Pancreas (tissue), 10 donors: ENCODE data around the gene RAB40C. TPM values are rescaled to one million over a fixed set of nuclear protein-coding genes. Genes with fewer than 3 reads are reported as not detected.

ENCODE experiments used
- ATAC-seq, 4 donors: fragments of 200-7000 bp; cut with Tn5 transposase; one replicate each; pipeline versions ENCODE4 v1.8.0 to v1.9.1; 2020; ENCODE audit warnings: mild to moderate bottlenecking in 4 of 4, moderate library complexity in 4 of 4
- DNase-seq, 6 donors: peaks; one replicate each; pipeline ENCODE4 v3.0.0-alpha.2; 2020
- FAIRE-seq: peaks from 2 replicates; lab custom pipeline; 2012; peaks lifted over from hg19 to GRCh38; lab: Jason Lieb, UNC
- H3K27ac ChIP-seq, 4 donors: fragments of 200-600 bp; sonication (generic); 1 replicate in 3 of 4; 2 replicates in 1 of 4; pipeline versions ENCODE4 v1.5.0 to v1.8.0; 2020
- H3K27me3 ChIP-seq, 4 donors: fragments of 200-600 bp; one replicate each; pipeline ENCODE4 v1.8.0; 2021
- H3K36me3 ChIP-seq, 3 donors: fragments of 200-600 bp; sonication (generic) in 1 of 3; one replicate each; pipeline versions ENCODE4 v1.5.0 to v1.8.0; 2020 to 2021
- H3K4me1 ChIP-seq, 3 donors: fragments of 200-600 bp; one replicate each; pipeline ENCODE4 v1.8.0; 2021
- H3K4me3 ChIP-seq, 4 donors: fragments of 200-600 bp; sonication (generic) in 2 of 4; one replicate each; pipeline versions ENCODE4 v1.5.0 to v1.8.0; 2020 to 2021
- H3K9me3 ChIP-seq, 4 donors: fragments of 200-600 bp; one replicate each; pipeline ENCODE4 v1.8.0; 2021
- WGBS, 2 donors: extraction: QIAGEN DNeasy Blood & Tissue Kit; methylation state at CpG; one replicate each; pipeline ENCODE4 v1.1.7; 2013; 5-methylcytosine and 5-hydroxymethylcytosine counted together
- intact Hi-C, 3 donors: fragments of 100-400 bp; cut with DNase I; formaldehyde crosslinking; loops; one replicate each; pipeline versions ENCODE4 v1.11.1 to v1.14.2; 2022
- polyA plus RNA-seq, 2 donors: library from polyadenylated mRNA; stranded (reverse); fragments of 200-250 nt; gene quantifications; one replicate each; pipeline ENCODE4 v1.2.3, GENCODE V29; 2013
- total RNA-seq, 6 donors: library from RNA; stranded (reverse); fragmentation: NEBNext Ultra II Directional in 4 of 6; extraction: Animal tissue kit (Norgen Biotek cat#: 25700) in 4 of 6; gene quantifications; one replicate each; pipeline versions ENCODE4 v1.2.1 to v1.2.4, GENCODE V29; 2021 to 2023
- TF ChIP-seq, protein P1 (sequence below), 4 donors: fragments of 200-600 bp; sonication (generic) in 3 of 4; IDR thresholded peaks; one replicate each; pipeline versions ENCODE4 v1.5.0 to v1.8.0; 2021; ENCODE audit warnings: antibody characterized with exemption in 4 of 4
- donor health status: healthy with polysubstance abuse.
- donor health status: DM: no; HTN: no; CAD: no; lungs with moderate emphysema.
- donor health status: DM: no; HTN: no; CAD: no.
- donor health status: control.
- donor health status: control.
- donor health status: Bipolar disorder and iron deficiency.
- donor health status: DM: yes; HTN: yes; CAD: no.
- donor health status: DM: no; HTN: no; CAD: no.
- donor health status: DM: no; HTN: no; CAD: no.
- donor health status: DM: yes; HTN: yes; CAD: no.

The RAB40C gene
- total and polyA plus RNA-seq, 8 donors = 19.4 to 71.4 (median 33.8) TPM

DNA sequence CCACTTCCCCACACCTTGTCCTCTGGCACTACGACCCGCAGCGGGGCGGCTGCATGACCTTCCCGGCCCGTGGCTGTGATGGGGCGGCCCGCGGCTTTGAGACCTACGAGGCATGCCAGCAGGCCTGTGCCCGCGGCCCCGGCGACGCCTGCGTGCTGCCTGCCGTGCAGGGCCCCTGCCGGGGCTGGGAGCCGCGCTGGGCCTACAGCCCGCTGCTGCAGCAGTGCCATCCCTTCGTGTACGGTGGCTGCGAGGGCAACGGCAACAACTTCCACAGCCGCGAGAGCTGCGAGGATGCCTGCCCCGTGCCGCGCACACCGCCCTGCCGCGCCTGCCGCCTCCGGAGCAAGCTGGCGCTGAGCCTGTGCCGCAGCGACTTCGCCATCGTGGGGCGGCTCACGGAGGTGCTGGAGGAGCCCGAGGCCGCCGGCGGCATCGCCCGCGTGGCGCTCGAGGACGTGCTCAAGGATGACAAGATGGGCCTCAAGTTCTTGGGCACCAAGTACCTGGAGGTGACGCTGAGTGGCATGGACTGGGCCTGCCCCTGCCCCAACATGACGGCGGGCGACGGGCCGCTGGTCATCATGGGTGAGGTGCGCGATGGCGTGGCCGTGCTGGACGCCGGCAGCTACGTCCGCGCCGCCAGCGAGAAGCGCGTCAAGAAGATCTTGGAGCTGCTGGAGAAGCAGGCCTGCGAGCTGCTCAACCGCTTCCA lies 43.6 kb downstream of the RAB40C start:
- Histone ChIP-seq H3K27ac (no peak overlapping the region), H3K4me1 (peaks cover 12 to 16% (median 14%) of the 10 kb centered on the region in 3 donors), H3K27me3 (no peaks in the 10 kb centered on the region), H3K9me3 (no peaks in the 10 kb centered on the region), H3K4me3 (no peak overlapping the region), H3K36me3 (peaks cover 0 to 13% (median 0%) of the 10 kb centered on the region in 3 donors)
- ATAC-seq (no peak), FAIRE-seq (no peak), DNase-seq (peak in 3 of 6 donors; percentile 32 to 78 (median 53))
- intact Hi-C loops = no loop called here
- TF ChIP-seq, protein P1, sequence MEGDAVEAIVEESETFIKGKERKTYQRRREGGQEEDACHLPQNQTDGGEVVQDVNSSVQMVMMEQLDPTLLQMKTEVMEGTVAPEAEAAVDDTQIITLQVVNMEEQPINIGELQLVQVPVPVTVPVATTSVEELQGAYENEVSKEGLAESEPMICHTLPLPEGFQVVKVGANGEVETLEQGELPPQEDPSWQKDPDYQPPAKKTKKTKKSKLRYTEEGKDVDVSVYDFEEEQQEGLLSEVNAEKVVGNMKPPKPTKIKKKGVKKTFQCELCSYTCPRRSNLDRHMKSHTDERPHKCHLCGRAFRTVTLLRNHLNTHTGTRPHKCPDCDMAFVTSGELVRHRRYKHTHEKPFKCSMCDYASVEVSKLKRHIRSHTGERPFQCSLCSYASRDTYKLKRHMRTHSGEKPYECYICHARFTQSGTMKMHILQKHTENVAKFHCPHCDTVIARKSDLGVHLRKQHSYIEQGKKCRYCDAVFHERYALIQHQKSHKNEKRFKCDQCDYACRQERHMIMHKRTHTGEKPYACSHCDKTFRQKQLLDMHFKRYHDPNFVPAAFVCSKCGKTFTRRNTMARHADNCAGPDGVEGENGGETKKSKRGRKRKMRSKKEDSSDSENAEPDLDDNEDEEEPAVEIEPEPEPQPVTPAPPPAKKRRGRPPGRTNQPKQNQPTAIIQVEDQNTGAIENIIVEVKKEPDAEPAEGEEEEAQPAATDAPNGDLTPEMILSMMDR (IDR thresholded peaks at IDR 0.05) = no peak
- WGBS, 2 donors = 96 to 98% methylated on average over 72 to 74 of the region's 74 CpGs

DNA sequence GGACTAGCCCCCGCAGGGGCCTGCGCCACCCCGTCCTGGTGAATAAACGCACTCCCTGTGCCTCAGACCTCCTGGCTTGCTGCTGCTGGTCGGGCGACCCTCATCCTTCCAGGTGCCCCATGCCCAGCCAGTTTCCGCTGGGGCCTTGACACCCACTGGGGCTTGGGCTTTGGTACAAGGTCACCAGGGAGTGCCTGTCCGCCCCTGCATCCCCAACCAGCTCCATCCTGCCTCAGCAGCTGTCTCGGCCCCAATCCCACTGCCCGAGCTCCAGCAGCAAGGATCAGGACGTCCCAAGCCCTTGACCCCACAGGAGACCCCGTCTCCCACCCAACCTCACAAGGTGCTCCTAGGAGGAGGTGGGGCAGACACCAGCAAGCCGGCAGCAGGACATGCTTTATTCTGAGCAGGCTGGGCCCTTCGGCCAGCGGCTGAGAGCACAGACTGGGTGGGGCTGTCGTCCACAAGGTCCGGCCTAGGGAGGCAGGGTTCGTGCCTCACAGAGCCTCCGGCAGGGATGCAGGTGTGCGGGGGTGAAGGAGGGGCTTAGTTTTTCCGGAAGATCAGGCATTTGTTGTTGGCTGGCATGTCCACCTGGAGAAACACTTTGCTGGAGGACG lies 44.3 kb downstream of the RAB40C start:
- DNase-seq = peak in 2 of 6 donors; percentile 46 to 49
- TF ChIP-seq, protein P1 (IDR thresholded peaks at IDR 0.05) = no peak
- FAIRE-seq = no peak
- no peak for ATAC-seq
- no peak overlapping the region for H3K4me3 ChIP-seq
- intact Hi-C loops = no loop called here
- peaks cover 12 to 16% (median 14%) of the 10 kb centered on the region in 3 donors for H3K4me1 ChIP-seq
- no peaks in the 10 kb centered on the region for H3K9me3 ChIP-seq
- peaks cover 0 to 8% (median 0%) of the 10 kb centered on the region in 3 donors for H3K36me3 ChIP-seq
- 88 to 90% methylated on average over 21 to 22 of the region's 22 CpGs for WGBS, 2 donors
- H3K27ac ChIP-seq = no peak overlapping the region
- no peaks in the 10 kb centered on the region for H3K27me3 ChIP-seq

DNA sequence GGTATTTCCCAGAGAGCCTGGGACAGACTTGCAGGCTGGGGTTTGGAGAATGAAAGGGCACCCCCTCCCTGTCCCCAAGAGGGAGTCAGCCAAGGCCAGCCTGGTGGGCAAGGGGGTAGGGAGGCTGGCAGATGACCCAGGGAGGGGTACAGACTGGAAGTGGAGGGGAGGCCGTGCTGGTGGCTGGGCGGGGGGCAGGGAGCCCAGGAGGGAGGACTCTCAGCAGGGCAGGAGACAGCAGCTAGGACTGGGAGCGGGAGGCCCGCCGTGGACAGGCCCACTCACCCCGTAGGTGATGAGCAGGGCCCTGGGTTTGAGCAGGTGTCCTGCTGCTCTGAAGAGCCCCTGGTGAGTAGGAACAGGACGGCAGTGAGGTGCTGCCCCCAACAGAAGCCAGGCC lies 45.1 kb downstream of the RAB40C start:
- Histone ChIP-seq H3K9me3 (no peaks in the 10 kb centered on the region), H3K4me3 (peak overlapping the region in 2 of 4 donors; percentile 78 to 81), H3K27me3 (no peaks in the 10 kb centered on the region), H3K27ac (no peak overlapping the region), H3K4me1 (peaks cover 12 to 16% (median 14%) of the 10 kb centered on the region in 3 donors), H3K36me3 (peaks cover 0 to 8% (median 0%) of the 10 kb centered on the region in 3 donors)
- intact Hi-C loops = no loop called here
- WGBS, 2 donors = 84 to 90% methylated on average over 7 of the region's 7 CpGs
- peak in 1 of 6 donors; percentile 67 for DNase-seq
- no peak for ATAC-seq
- FAIRE-seq = no peak
- TF ChIP-seq, protein P1 (IDR thresholded peaks at IDR 0.05) = no peak

DNA sequence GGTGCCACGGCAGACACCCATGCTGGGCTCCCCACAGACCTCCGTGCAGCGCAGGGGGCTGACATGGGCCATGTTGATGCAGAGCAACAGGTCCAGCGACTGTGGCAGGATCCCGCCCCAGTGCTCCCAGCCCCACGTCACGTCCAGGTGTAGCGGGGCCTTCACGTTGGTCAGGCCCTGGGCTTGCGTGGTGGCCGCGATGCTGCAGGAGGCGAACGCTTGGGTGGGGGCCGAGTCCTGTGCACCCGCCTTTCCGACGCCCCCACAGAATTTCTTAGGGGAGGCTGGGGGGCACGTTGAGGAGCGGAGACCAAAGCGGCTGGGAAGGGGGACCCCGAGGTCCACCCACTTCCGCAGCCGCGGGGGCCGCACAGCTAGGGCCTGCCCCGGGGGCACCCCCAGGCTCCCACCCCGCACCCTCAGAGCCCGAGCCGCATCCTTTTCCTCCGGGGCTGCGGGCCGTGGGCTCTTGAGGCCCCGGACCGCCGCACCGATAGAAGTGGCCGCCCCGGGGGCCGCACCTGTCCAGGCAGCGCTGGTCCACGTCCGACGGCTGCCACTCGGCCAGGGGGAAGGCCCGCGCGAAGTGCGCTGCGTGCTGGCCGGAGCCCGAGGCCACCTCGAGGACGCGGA lies 45.8 kb downstream of the RAB40C start:
- Histone ChIP-seq H3K9me3 (no peaks in the 10 kb centered on the region), H3K27ac (peak overlapping the region; percentile 83 to 97 (median 88)), H3K36me3 (peaks cover 0 to 8% (median 0%) of the 10 kb centered on the region in 3 donors), H3K4me3 (peak overlapping the region; percentile 72 to 84 (median 80)), H3K27me3 (no peaks in the 10 kb centered on the region), H3K4me1 (peaks cover 12 to 16% (median 14%) of the 10 kb centered on the region in 3 donors)
- peak in 2 of 6 donors; percentile 58 to 67 for DNase-seq
- WGBS, 2 donors = 4 to 6% methylated on average over 44 to 55 of the region's 55 CpGs
- intact Hi-C loops = no loop called here
- no peak for ATAC-seq
- TF ChIP-seq, protein P1 (IDR thresholded peaks at IDR 0.05) = no peak
- no peak for FAIRE-seq
